Muscle of leg (tissue), 11 donors: ENCODE data around the gene RNLS. TPM values are rescaled to one million over a fixed set of nuclear protein-coding genes. Genes with fewer than 3 reads are reported as not detected.
"Not testable (repeated sequence)": the region's sequence is repeated elsewhere in the genome, so short reads cannot be mapped to it uniquely, and the experiment has no call there.

Experiments
- DNase-seq: peaks from one replicate; pipeline ENCODE4 v3.0.0; 2013
- H3K27ac ChIP-seq: one replicate; pipeline ENCODE4 v1.5.1; 2013; ENCODE audit warnings: mild to moderate bottlenecking, low read length, control low read depth
- H3K27me3 ChIP-seq: one replicate; pipeline ENCODE4 v1.6.1; 2013; ENCODE audit warnings: low read length; ENCODE audit not compliant: control insufficient read depth, insufficient read depth
- H3K36me3 ChIP-seq: one replicate; pipeline ENCODE4 v1.6.1; 2013; ENCODE audit warnings: low read length; ENCODE audit not compliant: control insufficient read depth, insufficient read depth
- H3K4me1 ChIP-seq: one replicate; pipeline ENCODE4 v1.6.1; 2013; ENCODE audit warnings: low read length; ENCODE audit not compliant: control insufficient read depth, insufficient read depth
- H3K4me3 ChIP-seq: one replicate; pipeline ENCODE4 v1.5.1; 2013; ENCODE audit warnings: low read length, control low read depth
- H3K9me3 ChIP-seq: replicated peaks from 2 replicates; pipeline ENCODE4 v1.6.1; 2013; ENCODE audit warnings: low read depth, low read length; ENCODE audit not compliant: control insufficient read depth
- WGBS: methylation state at CpG from one replicate; pipeline ENCODE4 v1.1.5; 2013; ENCODE audit warnings: missing lambda C conversion rate; ENCODE audit not compliant: insufficient coverage; 5-methylcytosine and 5-hydroxymethylcytosine counted together
- polyA plus RNA-seq, 8 donors: library from polyadenylated mRNA; unstranded; fragments of 120-200 nt; gene quantifications; one replicate each; pipeline versions ENCODE4 v1.2.1 to v1.2.3, GENCODE V29; 2013; ENCODE audit warnings: inconsistent platforms in 1 of 8, low replicate concordance in 1 of 8; ENCODE audit not compliant: insufficient read length in 8 of 8, insufficient read depth in 1 of 8
- total RNA-seq: library from RNA; stranded (reverse); fragments of 120-200 nt; gene quantifications from one replicate; pipeline ENCODE4 v1.2.4, GENCODE V29; 2013

RNLS gene
- total and polyA plus RNA-seq, 9 donors: 2.0 to 4.5 (median 3.5) TPM

- DNase-seq: no peak
- no peak overlapping the region for H3K4me3 ChIP-seq
- H3K9me3 ChIP-seq: no peaks in the 10 kb centered on the region
- H3K27me3 ChIP-seq: no peaks in the 10 kb centered on the region
- no peaks in the 10 kb centered on the region for H3K36me3 ChIP-seq
- WGBS: no CpG with 5 or more reads among the region's 2 CpGs
- no peaks in the 10 kb centered on the region for H3K4me1 ChIP-seq
- H3K27ac ChIP-seq: no peak overlapping the region
Observed at GRCh38 chr10:88312855-88313254, 270.3 kb downstream of the RNLS start.

- H3K36me3 ChIP-seq: no peaks in the 10 kb centered on the region
- no peak for DNase-seq
- no peak overlapping the region for H3K27ac ChIP-seq
- H3K4me1 ChIP-seq: no peaks in the 10 kb centered on the region
- H3K27me3 ChIP-seq: no peaks in the 10 kb centered on the region
- WGBS: 86% methylated on average over 1 of the region's 1 CpG
- H3K9me3 ChIP-seq: no peaks in the 10 kb centered on the region
- H3K4me3 ChIP-seq: no peak overlapping the region
Observed at GRCh38 chr10:88311264-88311663, 271.9 kb downstream of the RNLS start.

GRCh38 chr10:88309365-88309764 is 273.8 kb downstream of the RNLS start:
- H3K27ac ChIP-seq: no peak overlapping the region
- 100% methylated on average over 1 of the region's 3 CpGs for WGBS

GRCh38 chr10:88308361-88308760 is 274.8 kb downstream of the RNLS start:
- not testable (repeated sequence) for H3K27ac ChIP-seq, H3K4me3 ChIP-seq, H3K9me3 ChIP-seq, DNase-seq, H3K27me3 ChIP-seq, H3K4me1 ChIP-seq, H3K36me3 ChIP-seq
- no CpG with 5 or more reads among the region's 2 CpGs for WGBS

More at GRCh38 chr10:88309365-88309764, 273.8 kb downstream of the RNLS start:
- Histone ChIP-seq H3K36me3 (no peaks in the 10 kb centered on the region), H3K4me3 (no peak overlapping the region), H3K27me3 (no peaks in the 10 kb centered on the region), H3K9me3 (no peaks in the 10 kb centered on the region), H3K4me1 (no peaks in the 10 kb centered on the region)
- DNase-seq: no peak

- no peak for DNase-seq
- Histone ChIP-seq H3K4me1 (no peaks in the 10 kb centered on the region), H3K27me3 (no peaks in the 10 kb centered on the region), H3K36me3 (no peaks in the 10 kb centered on the region), H3K27ac (no peak overlapping the region), H3K4me3 (no peak overlapping the region), H3K9me3 (no peaks in the 10 kb centered on the region)
Observed at GRCh38 chr10:88299787-88300186, 283.3 kb downstream of the RNLS start.

- 92% methylated on average over 2 of the region's 3 CpGs for WGBS
- Histone ChIP-seq H3K9me3 (no peaks in the 10 kb centered on the region), H3K36me3 (no peaks in the 10 kb centered on the region), H3K4me3 (no peak overlapping the region), H3K27me3 (no peaks in the 10 kb centered on the region), H3K27ac (no peak overlapping the region), H3K4me1 (no peaks in the 10 kb centered on the region)
- no peak for DNase-seq
Observed at GRCh38 chr10:88297103-88297502, 286.0 kb downstream of the RNLS start.

- WGBS: no CpG with 5 or more reads among the region's 3 CpGs
- DNase-seq: no peak
Observed at GRCh38 chr10:88293651-88294230, 289.4 kb downstream of the RNLS start.

GRCh38 chr10:88293073-88293472 is 290.0 kb downstream of the RNLS start:
- Histone ChIP-seq H3K9me3 (no peaks in the 10 kb centered on the region), H3K36me3 (no peaks in the 10 kb centered on the region), H3K4me1 (no peaks in the 10 kb centered on the region), H3K27me3 (no peaks in the 10 kb centered on the region), H3K27ac (no peak overlapping the region), H3K4me3 (no peak overlapping the region)
- no CpG with 5 or more reads among the region's 1 CpG for WGBS
- DNase-seq: no peak

More at GRCh38 chr10:88293651-88294230, 289.4 kb downstream of the RNLS start:
- Histone ChIP-seq H3K36me3 (no peaks in the 10 kb centered on the region), H3K27ac (no peak overlapping the region), H3K4me1 (no peaks in the 10 kb centered on the region), H3K9me3 (no peaks in the 10 kb centered on the region), H3K27me3 (no peaks in the 10 kb centered on the region), H3K4me3 (no peak overlapping the region)

GRCh38 chr10:88292185-88292514 is 291.0 kb downstream of the RNLS start:
- H3K4me1 ChIP-seq: no peaks in the 10 kb centered on the region
- no peak for DNase-seq
- no peak overlapping the region for H3K4me3 ChIP-seq
- no peaks in the 10 kb centered on the region for H3K36me3 ChIP-seq
- no peaks in the 10 kb centered on the region for H3K9me3 ChIP-seq
- H3K27ac ChIP-seq: no peak overlapping the region
- no peaks in the 10 kb centered on the region for H3K27me3 ChIP-seq

- Histone ChIP-seq H3K4me1 (no peaks in the 10 kb centered on the region), H3K36me3 (no peaks in the 10 kb centered on the region), H3K4me3 (no peak overlapping the region), H3K27ac (no peak overlapping the region), H3K9me3 (no peaks in the 10 kb centered on the region), H3K27me3 (no peaks in the 10 kb centered on the region)
- no peak for DNase-seq
- 89% methylated on average over 1 of the region's 4 CpGs for WGBS
Observed at GRCh38 chr10:88291289-88292184, 291.6 kb downstream of the RNLS start.
